Measurements from ENCODE around the gene FBXW11.

FBXW11 gene

GRCh38 chr5:172009536-172010270 is 3.3 kb upstream of the FBXW11 start:
- Histone ChIP-seq H3K4me1 (ENCODE audit: insufficient read depth, poor library complexity, severe bottlenecking) (peaks cover 20% of the 10 kb centered on the region), H3K36me3 (ENCODE audit: low read depth) (no peaks in the 10 kb centered on the region), H3K27me3 (ENCODE audit: insufficient read depth, poor library complexity, severe bottlenecking) (no peaks in the 10 kb centered on the region), H3K27ac (ENCODE audit: poor library complexity, severe bottlenecking) (no peak overlapping the region), H3K4me3 (ENCODE audit: severe bottlenecking) (no peak overlapping the region), H3K9me3 (ENCODE audit: severe bottlenecking) (no peaks in the 10 kb centered on the region)
- DNase-seq (ENCODE audit: low spot score) (no peak), ATAC-seq (ENCODE audit: low read depth) (no peak)
- TF ChIP-seq, protein P1, sequence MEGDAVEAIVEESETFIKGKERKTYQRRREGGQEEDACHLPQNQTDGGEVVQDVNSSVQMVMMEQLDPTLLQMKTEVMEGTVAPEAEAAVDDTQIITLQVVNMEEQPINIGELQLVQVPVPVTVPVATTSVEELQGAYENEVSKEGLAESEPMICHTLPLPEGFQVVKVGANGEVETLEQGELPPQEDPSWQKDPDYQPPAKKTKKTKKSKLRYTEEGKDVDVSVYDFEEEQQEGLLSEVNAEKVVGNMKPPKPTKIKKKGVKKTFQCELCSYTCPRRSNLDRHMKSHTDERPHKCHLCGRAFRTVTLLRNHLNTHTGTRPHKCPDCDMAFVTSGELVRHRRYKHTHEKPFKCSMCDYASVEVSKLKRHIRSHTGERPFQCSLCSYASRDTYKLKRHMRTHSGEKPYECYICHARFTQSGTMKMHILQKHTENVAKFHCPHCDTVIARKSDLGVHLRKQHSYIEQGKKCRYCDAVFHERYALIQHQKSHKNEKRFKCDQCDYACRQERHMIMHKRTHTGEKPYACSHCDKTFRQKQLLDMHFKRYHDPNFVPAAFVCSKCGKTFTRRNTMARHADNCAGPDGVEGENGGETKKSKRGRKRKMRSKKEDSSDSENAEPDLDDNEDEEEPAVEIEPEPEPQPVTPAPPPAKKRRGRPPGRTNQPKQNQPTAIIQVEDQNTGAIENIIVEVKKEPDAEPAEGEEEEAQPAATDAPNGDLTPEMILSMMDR (IDR thresholded peaks at IDR 0.05; ENCODE audit: poor library complexity, severe bottlenecking) = no peak

DNA sequence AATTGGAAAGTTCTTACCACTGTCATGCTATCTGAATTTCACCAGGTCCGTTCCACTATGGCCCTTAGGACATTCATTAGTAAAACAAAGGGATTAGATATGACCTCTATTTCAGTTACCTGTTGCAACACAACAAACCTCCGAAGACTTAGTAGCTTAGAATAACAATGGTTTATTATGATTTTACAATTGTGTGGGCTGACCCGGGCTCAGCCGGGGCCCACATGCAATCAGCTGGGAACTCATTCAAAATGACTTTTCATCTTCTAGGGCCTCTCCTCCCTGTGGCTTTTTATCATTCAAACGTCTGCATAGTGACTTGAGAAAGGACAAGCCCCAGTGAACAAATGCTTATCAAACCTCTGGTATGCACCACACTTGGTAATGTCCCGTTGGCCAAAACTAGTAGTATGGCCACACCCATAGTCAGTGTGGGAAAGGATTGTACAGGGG is 2.3 kb upstream of the FBXW11 start:
- DNase-seq (ENCODE audit: low spot score) = no peak
- ATAC-seq (ENCODE audit: low read depth) = no peak
- peaks cover 30% of the 10 kb centered on the region for H3K4me1 ChIP-seq (ENCODE audit: insufficient read depth, poor library complexity, severe bottlenecking)
- TF ChIP-seq, protein P1 (IDR thresholded peaks at IDR 0.05; ENCODE audit: poor library complexity, severe bottlenecking) = no peak
- no peaks in the 10 kb centered on the region for H3K27me3 ChIP-seq (ENCODE audit: insufficient read depth, poor library complexity, severe bottlenecking)
- H3K36me3 ChIP-seq (ENCODE audit: low read depth) = no peaks in the 10 kb centered on the region
- H3K4me3 ChIP-seq (ENCODE audit: severe bottlenecking) = no peak overlapping the region
- no peaks in the 10 kb centered on the region for H3K9me3 ChIP-seq (ENCODE audit: severe bottlenecking)
- H3K27ac ChIP-seq (ENCODE audit: poor library complexity, severe bottlenecking) = peak overlapping the region; percentile 74

DNA sequence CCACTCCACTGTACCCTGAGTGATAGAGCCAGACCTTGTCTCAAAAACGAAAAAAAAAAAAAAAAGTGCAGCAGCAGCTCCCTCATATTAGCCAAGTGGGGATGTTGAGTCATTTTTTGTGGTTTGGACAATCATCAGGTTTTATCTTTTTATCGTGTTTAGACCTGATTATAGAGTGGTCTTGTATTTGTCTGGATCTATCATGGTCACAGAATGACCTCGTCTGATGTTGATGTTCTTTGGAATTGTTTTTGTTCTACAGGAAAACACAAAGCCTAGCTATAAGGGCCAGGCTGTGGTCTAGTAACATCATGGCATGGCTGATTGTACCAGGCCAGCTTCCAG is 1.6 kb upstream of the FBXW11 start:
- Histone ChIP-seq H3K4me3 (ENCODE audit: severe bottlenecking) (no peak overlapping the region), H3K4me1 (ENCODE audit: insufficient read depth, poor library complexity, severe bottlenecking) (peaks cover 36% of the 10 kb centered on the region), H3K27ac (ENCODE audit: poor library complexity, severe bottlenecking) (peak overlapping the region; percentile 74), H3K9me3 (ENCODE audit: severe bottlenecking) (no peaks in the 10 kb centered on the region), H3K27me3 (ENCODE audit: insufficient read depth, poor library complexity, severe bottlenecking) (no peaks in the 10 kb centered on the region), H3K36me3 (ENCODE audit: low read depth) (no peaks in the 10 kb centered on the region)
- no peak for DNase-seq (ENCODE audit: low spot score)
- TF ChIP-seq, protein P1 (IDR thresholded peaks at IDR 0.05; ENCODE audit: poor library complexity, severe bottlenecking) = no peak
- ATAC-seq (ENCODE audit: low read depth) = no peak

- Histone ChIP-seq H3K27ac (ENCODE audit: poor library complexity, severe bottlenecking) (peak overlapping the region; percentile 74), H3K9me3 (ENCODE audit: severe bottlenecking) (no peaks in the 10 kb centered on the region), H3K4me1 (ENCODE audit: insufficient read depth, poor library complexity, severe bottlenecking) (peaks cover 39% of the 10 kb centered on the region), H3K4me3 (ENCODE audit: severe bottlenecking) (peak overlapping the region; percentile 93), H3K36me3 (ENCODE audit: low read depth) (no peaks in the 10 kb centered on the region), H3K27me3 (ENCODE audit: insufficient read depth, poor library complexity, severe bottlenecking) (no peaks in the 10 kb centered on the region)
- no peak; the same call in 2 of the 3 replicates for ATAC-seq (ENCODE audit: low read depth)
- TF ChIP-seq, protein P1 (IDR thresholded peaks at IDR 0.05; ENCODE audit: poor library complexity, severe bottlenecking) = no peak
- DNase-seq (ENCODE audit: low spot score) = no peak
Observed at GRCh38 chr5:172007175-172008110, 1.0 kb upstream of the FBXW11 start.

Measured in RWPE2 (cell line).